Endothelial cell of umbilical vein (primary cell): Measurements from ENCODE around the gene CTSL. TPM values are rescaled to one million over a fixed set of nuclear protein-coding genes. Genes with fewer than 3 reads are reported as not detected.

Source experiments
- BruUV-seq: library from RNA; stranded (reverse); fragments of 400-500 nt; replicated peaks from 2 replicates; lab custom pipeline; 2021; lab: Mats Ljungman, UMichigan
- CTCF ChIA-PET: fragments of 300-600, 350-600 bp; sonication (Branson Sonifier 250); formaldehyde crosslinking; loops from one replicate; lab custom pipeline; 2021; ENCODE audit warnings: antibody characterized with exemption, inconsistent platforms; lab: Charles Lee
- POLR2A ChIA-PET: fragments of 300-600, 350-600 bp; sonication (Branson Sonifier 250); formaldehyde crosslinking; loops from one replicate; lab custom pipeline; 2021; ENCODE audit warnings: antibody characterized with exemption, inconsistent platforms; lab: Charles Lee
- DNase-seq: peaks from one replicate; pipeline ENCODE4 v3.0.0-alpha.2; 2011; ENCODE audit warnings: low read depth, low spot score
- FAIRE-seq: peaks from 2 replicates; lab custom pipeline; 2011; peaks lifted over from hg19 to GRCh38; lab: Jason Lieb, UNC
- H2AFZ ChIP-seq: 2 replicates; pipeline ENCODE4 v1.6.0; 2012; ENCODE audit warnings: low read depth, low read length, control low read depth, inconsistent platforms
- H3K27ac ChIP-seq: 2 replicates; pipeline ENCODE4 v1.5.1; 2011; ENCODE audit warnings: low read depth, mild to moderate bottlenecking, control low read depth, low read length, moderate library complexity; ENCODE audit not compliant: insufficient read depth
- H3K27me3 ChIP-seq, 2 experiments: 2 replicates each; pipeline versions ENCODE4 v1.6.0 to v1.6.1; 2011; ENCODE audit warnings: low read length in 2 of 2, mixed read lengths in 1 of 2; ENCODE audit not compliant: control insufficient read depth in 2 of 2, insufficient read depth in 2 of 2
- H3K36me3 ChIP-seq, 2 experiments: 2 replicates in 1 of 2; 3 replicates in 1 of 2; pipeline ENCODE4 v1.5.1; 2011; ENCODE audit warnings: low read length in 2 of 2, mild to moderate bottlenecking in 1 of 2, moderate library complexity in 1 of 2; ENCODE audit not compliant: control insufficient read depth in 2 of 2, insufficient read depth in 2 of 2; ENCODE audit errors: extremely low read depth in 1 of 2
- H3K4me1 ChIP-seq: 3 replicates; pipeline ENCODE4 v1.5.1; 2011; ENCODE audit warnings: mild to moderate bottlenecking, low read length; ENCODE audit not compliant: control insufficient read depth, insufficient read depth; ENCODE audit errors: extremely low read depth
- H3K4me2 ChIP-seq: 2 replicates; pipeline ENCODE4 v1.6.1; 2011; ENCODE audit warnings: low read length, control low read depth, mixed read lengths; ENCODE audit not compliant: insufficient read depth
- H3K4me3 ChIP-seq, 3 experiments: fragments of 200-600 bp in 1 of 3; sonication (generic), shearing (Covaris generic) in 1 of 3; replicated peaks in 1 of 3; 2 replicates each; pipeline ENCODE4 v1.5.1; 2011 to 2016; ENCODE audit warnings: control low read depth in 3 of 3, low read length in 3 of 3, mild to moderate bottlenecking in 2 of 3, inconsistent platforms in 1 of 3, low read depth in 1 of 3, moderate library complexity in 1 of 3; ENCODE audit not compliant: insufficient read depth in 1 of 3
- H3K79me2 ChIP-seq: 2 replicates; pipeline ENCODE4 v1.6.0; 2012; ENCODE audit warnings: low read length, inconsistent platforms; ENCODE audit not compliant: control insufficient read depth, insufficient read depth
- H3K9ac ChIP-seq: replicated peaks from 2 replicates; pipeline ENCODE3; 2011; ENCODE audit warnings: low read length, control low read depth; ENCODE audit not compliant: insufficient read depth; ENCODE audit errors: extremely low read depth
- H3K9me1 ChIP-seq: replicated peaks from 3 replicates; pipeline ENCODE4 v1.6.0; 2011; ENCODE audit warnings: mild to moderate bottlenecking, low read length; ENCODE audit not compliant: control insufficient read depth, insufficient read depth; ENCODE audit errors: extremely low read depth
- H3K9me3 ChIP-seq: replicated peaks from 2 replicates; pipeline ENCODE4 v1.5.1; 2012; ENCODE audit warnings: low read length, inconsistent platforms; ENCODE audit not compliant: control insufficient read depth, insufficient read depth
- H4K20me1 ChIP-seq: replicated peaks from 2 replicates; pipeline ENCODE3; 2011; ENCODE audit warnings: mild to moderate bottlenecking, low read length; ENCODE audit not compliant: control insufficient read depth, insufficient read depth; ENCODE audit errors: extremely low read depth
- CTCF ChIP-seq, 2 donors: IDR thresholded peaks; 1 replicate in 1 of 2; 2 replicates in 1 of 2; pipeline ENCODE4 v1.5.1; 2011; ENCODE audit warnings: low read length in 2 of 2, mild to moderate bottlenecking in 2 of 2, moderate library complexity in 2 of 2, control low read depth in 1 of 2, inconsistent platforms in 1 of 2, low read depth in 1 of 2; ENCODE audit not compliant: insufficient read depth in 1 of 2; ENCODE audit errors: extremely low read depth in 1 of 2
- EZH2 ChIP-seq: IDR thresholded peaks from 2 replicates; pipeline ENCODE4 v1.6.1; 2012; ENCODE audit warnings: borderline replicate concordance, low read depth, mild to moderate bottlenecking, moderate library complexity, low read length, inconsistent platforms; ENCODE audit not compliant: severe bottlenecking
- FOS ChIP-seq: IDR thresholded peaks from 2 replicates; pipeline ENCODE4 v1.6.1; 2011; ENCODE audit warnings: mild to moderate bottlenecking, low read length, moderate library complexity, borderline replicate concordance; ENCODE audit not compliant: insufficient read depth
- GATA2 ChIP-seq: IDR thresholded peaks from 2 replicates; pipeline ENCODE4 v1.7.0; 2011; ENCODE audit warnings: low read depth, mild to moderate bottlenecking, moderate library complexity, mixed read lengths, low read length; ENCODE audit not compliant: insufficient read length, insufficient read depth
- JUN ChIP-seq: IDR thresholded peaks from 2 replicates; pipeline ENCODE4 v1.6.1; 2011; ENCODE audit warnings: borderline replicate concordance, low read depth; ENCODE audit not compliant: insufficient read length, insufficient read depth
- MAX ChIP-seq: IDR thresholded peaks from 2 replicates; pipeline ENCODE4 v1.6.1; 2011; ENCODE audit not compliant: insufficient read depth, insufficient read length
- MYC ChIP-seq: IDR thresholded peaks from one replicate; pipeline ENCODE4 v1.6.1; 2011; ENCODE audit warnings: mild to moderate bottlenecking, low read depth, low read length
- POLR2A ChIP-seq: IDR thresholded peaks from 2 replicates; pipeline ENCODE4 v1.6.1; 2012; ENCODE audit warnings: low read depth, mild to moderate bottlenecking, control low read depth, low read length
- POLR2AphosphoS5 ChIP-seq: IDR thresholded peaks from 2 replicates; pipeline ENCODE4 v1.6.1; 2012; ENCODE audit warnings: low read depth, mild to moderate bottlenecking, control low read depth, low read length, moderate library complexity; ENCODE audit not compliant: insufficient read depth
- dilution Hi-C: fragments of 300-500 bp; cut with MboI; formaldehyde crosslinking; loops from one replicate; pipeline ENCODE4 v1.15.0; 2019; ENCODE audit warnings: low sequenced_read_pairs; ENCODE audit not compliant: extremely low pct_ligation_motif_present
- intact Hi-C: fragments of 100-400 bp; cut with micrococcal nuclease; formaldehyde crosslinking; loops from one replicate; pipeline ENCODE4 v1.10.0; 2022
- polyA plus RNA-seq, 4 experiments: library from polyadenylated mRNA; depleted of rRNA in 3 of 4; stranded (reverse) in 3 of 4; unstranded in 1 of 4; fragments of >200 nt; gene quantifications; 2 replicates each; pipeline versions ENCODE4 v1.2.1 to v1.2.3, GENCODE V29; 2011 to 2012; ENCODE audit warnings: missing spikeins in 1 of 4
- total RNA-seq: library from RNA; stranded (reverse); gene quantifications from 2 replicates; pipeline ENCODE4 v1.2.3, GENCODE V29; 2021

The CTSL gene
- total and polyA plus RNA-seq, 2 donors (not counting 3 experiments of a cell fraction or from before 2014, with no cell fraction given), result 98.4 to 107 TPM

- BruUV-seq, result no TSS peak
Measured at GRCh38 chr9:87765521-87765920, 39.6 kb downstream of the CTSL start.

More at GRCh38 chr9:87765521-87765920, 39.6 kb downstream of the CTSL start:
- Histone ChIP-seq H3K4me2 (no peak overlapping the region), H3K4me3 (no peak overlapping the region), H3K9me3 (no peaks in the 10 kb centered on the region), H3K9me1 (no peaks in the 10 kb centered on the region), H4K20me1 (no peaks in the 10 kb centered on the region), H3K79me2 (no peaks in the 10 kb centered on the region), H3K9ac (no peak overlapping the region), H3K36me3 (no peaks in the 10 kb centered on the region), H2AFZ (no peak overlapping the region), H3K4me1 (no peaks in the 10 kb centered on the region), H3K27ac (no peak overlapping the region), H3K27me3 (peaks cover 1 to 2% of the 10 kb centered on the region in 2 experiments)
- FAIRE-seq, result no peak
- intact Hi-C loops (no loop called here), dilution Hi-C loops (no loop called here)
- ChIA-PET POLR2A (no interaction called here), CTCF (no interaction called here)
- no peak for DNase-seq
- TF ChIP-seq MAX, result no peak
- TF ChIP-seq CTCF (IDR thresholded peaks at IDR 0.05; ENCODE audit: extremely low read depth in 1 of 2, insufficient read depth in 1 of 2, low read depth in 1 of 2, low read length in 2 of 2), result no peak
- TF ChIP-seq POLR2AphosphoS5, result no peak
- no peak for TF ChIP-seq MYC
- TF ChIP-seq POLR2A, result no peak
- no peak for TF ChIP-seq GATA2
- no peak for TF ChIP-seq EZH2
- TF ChIP-seq FOS, result no peak
- no peak for TF ChIP-seq JUN
